ENCODE measurements around the gene ASF1B. TPM values are rescaled to one million over a fixed set of nuclear protein-coding genes. Genes with fewer than 3 reads are reported as not detected.

Gene ASF1B
- total RNA-seq = 1.6 TPM

GRCh38 chr19:14136509-14137281 is at the start of gene ASF1B:
ASF1B (minus strand) TSS chr19:14136589; CDS start chr19:14136456, 133 bp downstream.

GRCh38 chr19:14117668-14118164 is 18.7 kb downstream of the ASF1B start, which contains the start of gene PRKACA:
PRKACA (minus strand) TSS chr19:14117762; CDS start chr19:14117547, 215 bp downstream.

GRCh38 chr19:14090509-14091080 is 45.8 kb downstream of the ASF1B start, which contains the start of gene SAMD1:
SAMD1 (minus strand) TSS chr19:14090751.

GRCh38 chr19:14085309-14085995 is 50.9 kb downstream of the ASF1B start, which contains the start of gene C19orf67:
C19orf67 (minus strand) TSS chr19:14085783; CDS start chr19:14085627, 156 bp downstream.

GRCh38 chr19:14072535-14073260 is 63.7 kb downstream of the ASF1B start, which contains the start of gene MISP3:
MISP3 (plus strand) TSS chr19:14072786; CDS start chr19:14073310, 524 bp downstream.

Other genes starting within 250 kb of the ASF1B start
- gene BRME1, start 230.5 kb downstream of the ASF1B start, total RNA-seq = 11.1 TPM
- gene CC2D1A, start 230.4 kb downstream of the ASF1B start, total RNA-seq = 16.8 TPM
- 1.6 TPM for gene PODNL1, start 198.2 kb downstream of the ASF1B start, total RNA-seq
- 10.6 TPM for gene DCAF15, start 184.1 kb downstream of the ASF1B start, total RNA-seq
- gene RFX1, start 130.3 kb downstream of the ASF1B start, total RNA-seq = 4.2 TPM
- gene RLN3, start 108.4 kb downstream of the ASF1B start, total RNA-seq = not detected
- gene IL27RA, start 104.8 kb downstream of the ASF1B start, total RNA-seq = 3.9 TPM
- gene PALM3, start 74.5 kb downstream of the ASF1B start, total RNA-seq = 6.0 TPM
- 1.8 TPM for gene MISP3, start 63.8 kb downstream of the ASF1B start, total RNA-seq
- gene C19orf67, start 50.8 kb downstream of the ASF1B start, total RNA-seq = not detected
- gene SAMD1, start 45.8 kb downstream of the ASF1B start, total RNA-seq = 26.1 TPM
- gene PRKACA, start 18.8 kb downstream of the ASF1B start, total RNA-seq = 60.7 TPM
- gene ADGRL1, start 69.6 kb upstream of the ASF1B start, total RNA-seq = 95.7 TPM
- gene ADGRE5, start 244.9 kb upstream of the ASF1B start, total RNA-seq = 2.3 TPM

All from diencephalon (tissue), 1 donor.